Ovary (tissue), 9 donors: ENCODE results near the gene HSPB1. TPM values are rescaled to one million over a fixed set of nuclear protein-coding genes. Genes with fewer than 3 reads are reported as not detected.

Source experiments
- DNase-seq, 5 donors: peaks; one replicate each; pipeline ENCODE4 v3.0.0-alpha.2; 2019 to 2020
- H3K27ac ChIP-seq, 2 donors: fragments of 200-600 bp; one replicate each; pipeline versions ENCODE4 v1.5.1 to v1.8.0; 2019 to 2022
- H3K27me3 ChIP-seq: fragments of 200-600 bp; one replicate; pipeline ENCODE4 v1.8.0; 2022
- H3K36me3 ChIP-seq: fragments of 200-600 bp; sonication (generic); one replicate; pipeline ENCODE4 v1.5.1; 2019
- H3K4me1 ChIP-seq: one replicate; pipeline ENCODE4 v1.8.1; 2013; ENCODE audit warnings: mild to moderate bottlenecking, moderate library complexity; ENCODE audit not compliant: insufficient read depth
- H3K4me3 ChIP-seq: fragments of 200-600 bp; sonication (generic); one replicate; pipeline ENCODE4 v1.5.1; 2017
- H3K9me3 ChIP-seq, 2 donors: fragments of 200-600 bp in 1 of 2; sonication (generic) in 1 of 2; one replicate each; pipeline versions ENCODE4 v1.5.1 to v1.8.1; 2013 to 2019; ENCODE audit warnings: mild to moderate bottlenecking in 1 of 2, moderate library complexity in 1 of 2
- CTCF ChIP-seq, 3 donors: fragments of 450-650 bp in 2 of 3; fragments of 200-600 bp in 1 of 3; IDR thresholded peaks; one replicate each; pipeline versions ENCODE4 v1.5.1 to v1.8.0; 2016 to 2022; ENCODE audit warnings: antibody characterized with exemption in 3 of 3, mild to moderate bottlenecking in 1 of 3
- EP300 ChIP-seq: sonication (generic); formaldehyde crosslinking; IDR thresholded peaks from one replicate; pipeline ENCODE4 v1.6.1; 2017; ENCODE audit warnings: antibody characterized with exemption
- POLR2A ChIP-seq: fragments of 450-650 bp; IDR thresholded peaks from one replicate; pipeline ENCODE4 v1.6.1; 2017; ENCODE audit warnings: antibody characterized with exemption, mild to moderate bottlenecking, moderate library complexity
- WGBS, 3 donors: extraction: QIAGEN DNeasy Blood & Tissue Kit in 1 of 3; methylation state at CpG; one replicate each; pipeline versions ENCODE4 v1.1.5 to v1.1.7; 2013 to 2017; 5-methylcytosine and 5-hydroxymethylcytosine counted together
- intact Hi-C, 4 donors: fragments of 100-400 bp; cut with DNase I; formaldehyde crosslinking; loops; one replicate each; pipeline versions ENCODE4 v1.11.0 to v1.15.1; 2022 to 2023
- polyA plus RNA-seq, 2 donors: library from polyadenylated mRNA; stranded (reverse); fragments of 200-250 nt in 1 of 2; fragments of 350-450 nt in 1 of 2; fragmentation: Illumina TruSeq in 1 of 2; extraction: RNeasy Lipid Tissue Mini Kit (QIAGEN cat#74804) in 1 of 2; gene quantifications; one replicate each; pipeline ENCODE4 v1.2.3, GENCODE V29; 2013 to 2014
- total RNA-seq, 7 donors: library from RNA; depleted of rRNA in 2 of 7; stranded (reverse); fragments of >200 nt in 2 of 7; fragmentation: NEBNext Ultra II Directional in 3 of 7; extraction: Animal tissue kit (Norgen Biotek cat#: 25700) in 3 of 7; gene quantifications; one replicate each; pipeline versions ENCODE4 v1.1.0 to v1.2.4, GENCODE V29; 2016 to 2023
- donor health status: DM: no; HTN: no; CAD: no; lungs with moderate emphysema.
- donor health status: DM: no; HTN: no; CAD: no.
- donor health status: Bipolar disorder and iron deficiency.
- donor health status: DM: yes; HTN: yes; CAD: no.
- donor health status: DM: no; HTN: no; CAD: no.
- donor health status: DM: yes; HTN: yes; CAD: no.

HSPB1 gene
- total and polyA plus RNA-seq, 9 donors: 5.7 to 913 (median 430) TPM

GRCh38 chr7:76351372-76351771 is 48.9 kb downstream of the HSPB1 start:
- Histone ChIP-seq H3K27ac (no peak overlapping the region), H3K36me3 (no peaks in the 10 kb centered on the region), H3K4me1 (peaks cover 7% of the 10 kb centered on the region), H3K4me3 (no peak overlapping the region), H3K27me3 (no peaks in the 10 kb centered on the region), H3K9me3 (no peaks in the 10 kb centered on the region)
- TF ChIP-seq EP300: no peak
- no peak for TF ChIP-seq CTCF (IDR thresholded peaks at IDR 0.05)
- TF ChIP-seq POLR2A: no peak
- 91 to 92% (median 91%) methylated on average over 7 of the region's 7 CpGs for WGBS, 3 donors
- DNase-seq: no peak
- intact Hi-C loops: loop anchor here in 1 of 4 donors (10.0 kb wide), 1 partner anchor 63 kb away; no protein-coding TSS in a partner anchor

GRCh38 chr7:76352193-76352592 is 49.7 kb downstream of the HSPB1 start:
- Histone ChIP-seq H3K4me3 (no peak overlapping the region), H3K36me3 (no peaks in the 10 kb centered on the region), H3K27ac (no peak overlapping the region), H3K9me3 (no peaks in the 10 kb centered on the region), H3K4me1 (peaks cover 10% of the 10 kb centered on the region), H3K27me3 (no peaks in the 10 kb centered on the region)
- TF ChIP-seq EP300 (no peak), CTCF (IDR thresholded peaks at IDR 0.05) (no peak), POLR2A (no peak)
- intact Hi-C loops: loop anchor here in 1 of 4 donors (10.0 kb wide), 1 partner anchor 63 kb away; no protein-coding TSS in a partner anchor
- 70 to 85% (median 84%) methylated on average over 6 of the region's 6 CpGs for WGBS, 3 donors
- no peak for DNase-seq

- Histone ChIP-seq H3K4me1 (peaks cover 10% of the 10 kb centered on the region), H3K4me3 (no peak overlapping the region), H3K27me3 (no peaks in the 10 kb centered on the region), H3K36me3 (no peaks in the 10 kb centered on the region), H3K9me3 (no peaks in the 10 kb centered on the region), H3K27ac (no peak overlapping the region)
- TF ChIP-seq CTCF (IDR thresholded peaks at IDR 0.05) (no peak), POLR2A (no peak)
- intact Hi-C loops: loop anchor here in 1 of 4 donors (10.0 kb wide), 1 partner anchor 61 kb away; no protein-coding TSS in a partner anchor
- WGBS, 3 donors: 93 to 94% (median 93%) methylated on average over 5 of the region's 5 CpGs
- no peak for DNase-seq
Observed at GRCh38 chr7:76353744-76354143, 51.3 kb downstream of the HSPB1 start.

Other genes with a start within 250 kb of the HSPB1 start
- gene SRRM3, start 100.8 kb upstream of the HSPB1 start, total RNA-seq: 10 to 100 TPM in 2 of 7 donors, 1 to 10 TPM in 5; 4.4 to 13.4 (median 6.6) TPM
- 1 to 10 TPM; 2.0 to 3.0 TPM for gene SRRM3, start 100.8 kb upstream of the HSPB1 start, polyA plus RNA-seq
- gene YWHAG, start 56.3 kb downstream of the HSPB1 start, total RNA-seq: 100 to 1,000 TPM in 3 of 7 donors, 10 to 100 TPM in 4; 32.0 to 107 (median 99.2) TPM
- gene YWHAG, start 56.3 kb downstream of the HSPB1 start, polyA plus RNA-seq: 100 to 1,000 TPM in 1 of 2 donors, 10 to 100 TPM in 1; 40.2 to 121 TPM
- 1 to 10 TPM in 5 of 7 donors, under 1 TPM in 2; 0.48 to 2.6 (median 1.0) TPM for gene SSC4D, start 107.0 kb downstream of the HSPB1 start, total RNA-seq
- 1 to 10 TPM in 1 of 2 donors, under 1 TPM in 1; 0.73 to 1.3 TPM for gene SSC4D, start 107.0 kb downstream of the HSPB1 start, polyA plus RNA-seq
- 10 to 100 TPM in 2 of 7 donors, 1 to 10 TPM in 4, under 1 TPM in 1; 0.73 to 22.0 (median 5.3) TPM for gene ZP3, start 122.3 kb downstream of the HSPB1 start, total RNA-seq
- gene ZP3, start 122.3 kb downstream of the HSPB1 start, polyA plus RNA-seq: 10 to 100 TPM in 1 of 2 donors, under 1 TPM in 1; 0.75 to 12.7 TPM
- gene DTX2, start 159.0 kb downstream of the HSPB1 start, total RNA-seq: 10 to 100 TPM; 12.6 to 24.5 (median 16.6) TPM
- gene DTX2, start 159.0 kb downstream of the HSPB1 start, polyA plus RNA-seq: 10 to 100 TPM in 1 of 2 donors, 1 to 10 TPM in 1; 2.2 to 13.3 TPM
- gene UPK3B, start 207.9 kb downstream of the HSPB1 start, total RNA-seq: 100 to 1,000 TPM in 1 of 7 donors, 10 to 100 TPM in 1, 1 to 10 TPM in 5; 1.7 to 607 (median 4.1) TPM
- 1 to 10 TPM in 1 of 2 donors, under 1 TPM in 1; 0.78 to 2.0 TPM for gene UPK3B, start 207.9 kb downstream of the HSPB1 start, polyA plus RNA-seq
- 1 to 10 TPM in 2 of 7 donors, under 1 TPM in 5; 0.11 to 1.7 (median 0.62) TPM for gene SPDYE16, start 240.6 kb downstream of the HSPB1 start, total RNA-seq
- under 1 TPM; 0.15 to 0.71 TPM for gene SPDYE16, start 240.6 kb downstream of the HSPB1 start, polyA plus RNA-seq